Right lung (tissue), 5 donors: ENCODE data around the gene SPAG7. TPM values are rescaled to one million over a fixed set of nuclear protein-coding genes. Genes with fewer than 3 reads are reported as not detected.

Experiments used
- polyA plus RNA-seq, 5 donors: library from polyadenylated mRNA; unstranded; fragments of 120-200 nt; gene quantifications; one replicate each; pipeline versions ENCODE4 v1.2.1 to v1.2.3, GENCODE V29; 2013; ENCODE audit warnings: inconsistent platforms in 1 of 5, low replicate concordance in 1 of 5; ENCODE audit not compliant: insufficient read length in 5 of 5, insufficient read depth in 1 of 5

The SPAG7 gene
- polyA plus RNA-seq, 5 donors: 73.1 to 88.6 (median 76.3) TPM

Other genes starting within 250 kb of the SPAG7 start
- gene MED11, start 236.4 kb downstream of the SPAG7 start, polyA plus RNA-seq: 10 to 100 TPM; 21.2 to 25.9 (median 24.0) TPM
- gene ZMYND15, start 228.0 kb downstream of the SPAG7 start, polyA plus RNA-seq: under 1 TPM; 0.34 to 0.87 (median 0.65) TPM
- gene CXCL16, start 227.9 kb downstream of the SPAG7 start, polyA plus RNA-seq: 10 to 100 TPM; 12.1 to 24.4 (median 16.9) TPM
- gene TM4SF5, start 195.9 kb downstream of the SPAG7 start, polyA plus RNA-seq: not detected
- gene VMO1, start 181.5 kb downstream of the SPAG7 start, polyA plus RNA-seq: under 1 TPM in 4 of 5 donors, not detected in 1; 0.16 to 0.97 (median 0.35) TPM
- gene GLTPD2, start 178.9 kb downstream of the SPAG7 start, polyA plus RNA-seq: 1 to 10 TPM in 3 of 5 donors, under 1 TPM in 2; 0.64 to 1.7 (median 1.0) TPM
- gene PSMB6, start 171.7 kb downstream of the SPAG7 start, polyA plus RNA-seq: 100 to 1,000 TPM in 3 of 5 donors, 10 to 100 TPM in 2; 97.5 to 118 (median 100) TPM
- 10 to 100 TPM; 47.9 to 65.0 (median 60.6) TPM for gene PLD2, start 160.7 kb downstream of the SPAG7 start, polyA plus RNA-seq
- gene MINK1, start 134.5 kb downstream of the SPAG7 start, polyA plus RNA-seq: 10 to 100 TPM; 47.4 to 64.5 (median 57.3) TPM
- gene C17orf107, start 68.3 kb downstream of the SPAG7 start, polyA plus RNA-seq: 1 to 10 TPM in 2 of 5 donors, under 1 TPM in 3; 0.52 to 1.8 (median 0.85) TPM
- 1 to 10 TPM in 2 of 5 donors, under 1 TPM in 3; 0.59 to 1.2 (median 0.94) TPM for gene CHRNE, start 64.7 kb downstream of the SPAG7 start, polyA plus RNA-seq
- 1 to 10 TPM; 2.4 to 3.5 (median 2.9) TPM for gene GP1BA, start 35.5 kb downstream of the SPAG7 start, polyA plus RNA-seq
- 10 to 100 TPM; 40.1 to 62.0 (median 46.2) TPM for gene SLC25A11, start 27.8 kb downstream of the SPAG7 start, polyA plus RNA-seq
- 100 to 1,000 TPM; 105 to 134 (median 122) TPM for gene RNF167, start 27.5 kb downstream of the SPAG7 start, polyA plus RNA-seq
- gene PFN1, start 19.3 kb downstream of the SPAG7 start, polyA plus RNA-seq: 100 to 1,000 TPM; 315 to 670 (median 399) TPM
- 100 to 1,000 TPM in 1 of 5 donors, 10 to 100 TPM in 4; 12.8 to 101 (median 15.4) TPM for gene ENO3, start 16.7 kb downstream of the SPAG7 start, polyA plus RNA-seq
- 10 to 100 TPM; 25.4 to 40.9 (median 32.4) TPM for gene CAMTA2, start 19.9 kb upstream of the SPAG7 start, polyA plus RNA-seq
- 10 to 100 TPM in 2 of 5 donors, 1 to 10 TPM in 3; 7.1 to 10.9 (median 9.5) TPM for gene INCA1, start 29.7 kb upstream of the SPAG7 start, polyA plus RNA-seq
- 10 to 100 TPM; 51.1 to 80.4 (median 58.0) TPM for gene KIF1C, start 30.1 kb upstream of the SPAG7 start, polyA plus RNA-seq
- gene SLC52A1, start 67.6 kb upstream of the SPAG7 start, polyA plus RNA-seq: under 1 TPM; 0.17 to 0.27 (median 0.19) TPM
- gene ZFP3, start 110.7 kb upstream of the SPAG7 start, polyA plus RNA-seq: 10 to 100 TPM in 1 of 5 donors, 1 to 10 TPM in 4; 8.1 to 11.8 (median 9.2) TPM
- gene ZNF232, start 144.1 kb upstream of the SPAG7 start, polyA plus RNA-seq: 10 to 100 TPM; 17.6 to 46.8 (median 42.0) TPM
- 10 to 100 TPM in 3 of 5 donors, 1 to 10 TPM in 2; 1.8 to 16.7 (median 10.0) TPM for gene USP6, start 148.2 kb upstream of the SPAG7 start, polyA plus RNA-seq
- 10 to 100 TPM; 13.7 to 25.4 (median 18.4) TPM for gene ZNF594, start 224.1 kb upstream of the SPAG7 start, polyA plus RNA-seq